SH-SY5Y (cell line): ENCODE data around the gene EMILIN1.

Experiments used
- GATA2 ChIP-seq: IDR thresholded peaks from 2 replicates; pipeline ENCODE4 v1.6.1; 2011; ENCODE audit warnings: mild to moderate bottlenecking, low read depth, low read length
- GATA3 ChIP-seq: IDR thresholded peaks from 2 replicates; pipeline ENCODE4 v1.6.1; 2011; ENCODE audit warnings: low read depth, mild to moderate bottlenecking, low read length, moderate library complexity

DNA sequence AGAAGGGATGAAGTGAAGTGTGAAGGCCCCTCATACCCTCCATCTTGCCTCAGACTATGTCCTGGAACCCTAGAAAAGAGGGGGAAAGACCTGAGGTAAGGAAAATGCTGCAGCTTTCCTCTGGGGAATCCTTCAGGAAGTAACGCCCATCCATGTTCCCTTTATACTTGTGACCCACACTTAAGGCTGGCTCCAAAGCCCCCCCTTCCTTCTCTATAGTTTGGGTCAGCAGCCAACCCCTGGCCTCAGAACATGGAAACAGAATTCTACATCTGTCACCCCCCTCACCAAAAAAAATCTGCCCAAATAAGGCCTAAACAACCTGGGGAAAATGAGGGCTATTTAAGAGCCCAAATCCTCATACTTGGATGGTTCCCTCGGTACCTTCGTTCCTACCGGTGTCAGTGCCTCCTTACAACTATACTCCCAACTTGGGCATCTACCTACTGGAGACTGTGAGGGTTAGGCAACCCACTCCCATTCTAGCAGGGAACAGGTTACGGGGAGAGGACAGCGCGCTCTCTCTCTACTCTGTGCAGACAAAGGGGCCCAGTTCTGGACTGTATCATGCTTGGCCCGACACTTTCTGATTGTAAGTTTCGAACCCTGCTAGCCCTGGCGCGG lies 7.7 kb upstream of the EMILIN1 start:
- TF ChIP-seq GATA2, result no peak
- TF ChIP-seq GATA3, result no peak
